ENCODE results near the gene KRTAP4-1. TPM values are rescaled to one million over a fixed set of nuclear protein-coding genes. Genes with fewer than 3 reads are reported as not detected.

The KRTAP4-1 gene
- total and polyA plus RNA-seq, 11 donors = not detected

DNA sequence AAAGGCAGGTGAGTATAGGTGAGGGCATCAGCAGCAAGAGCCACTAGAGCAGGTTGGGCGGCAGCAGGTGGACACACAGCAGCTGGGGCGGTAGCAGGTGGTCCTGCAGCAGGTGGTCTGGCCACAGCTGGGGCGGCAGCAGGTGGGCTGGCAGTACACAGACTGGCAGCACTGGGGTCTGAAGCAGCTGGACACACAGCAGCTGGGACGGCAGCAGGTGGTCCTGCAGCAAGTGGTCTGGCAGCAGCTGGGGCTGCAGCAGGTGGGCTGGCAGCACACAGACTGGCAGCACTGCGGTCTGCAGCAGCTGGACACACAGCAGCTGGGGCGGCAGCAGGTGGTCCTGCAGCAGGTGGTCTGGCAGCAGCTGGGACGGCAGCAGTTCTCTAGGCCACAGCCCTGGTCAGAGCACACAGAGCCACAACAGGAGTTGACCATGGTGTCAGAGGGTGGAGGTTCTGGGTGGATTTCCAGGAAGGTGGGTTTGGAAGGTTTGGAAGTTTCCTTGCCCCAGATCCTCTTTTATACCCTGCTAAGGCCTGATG is 6.9 kb downstream of the KRTAP4-1 start, which contains the start of gene KRTAP4-2:
Gene KRTAP4-2, minus strand, starts transcription at position 495 of the 545 bp plus-strand sequence. Its CDS starts 57 bp downstream, at position 438.
- Histone ChIP-seq H3K4me1 (no peaks in the 10 kb centered on the region), H3K36me3 (no peaks in the 10 kb centered on the region), H3K9me3 (no peaks in the 10 kb centered on the region), H3K27me3 (peaks cover 0 to 10% (median 0%) of the 10 kb centered on the region in 9 donors), H3K27ac (no peak within 1 kb of the TSS), H3K4me3 (no peak within 1 kb of the TSS)
- ATAC-seq (no peak), DNase-seq (no peak)
- TF ChIP-seq POLR2A (IDR thresholded peaks at IDR 0.05) = no peak
- TF ChIP-seq, protein P1, sequence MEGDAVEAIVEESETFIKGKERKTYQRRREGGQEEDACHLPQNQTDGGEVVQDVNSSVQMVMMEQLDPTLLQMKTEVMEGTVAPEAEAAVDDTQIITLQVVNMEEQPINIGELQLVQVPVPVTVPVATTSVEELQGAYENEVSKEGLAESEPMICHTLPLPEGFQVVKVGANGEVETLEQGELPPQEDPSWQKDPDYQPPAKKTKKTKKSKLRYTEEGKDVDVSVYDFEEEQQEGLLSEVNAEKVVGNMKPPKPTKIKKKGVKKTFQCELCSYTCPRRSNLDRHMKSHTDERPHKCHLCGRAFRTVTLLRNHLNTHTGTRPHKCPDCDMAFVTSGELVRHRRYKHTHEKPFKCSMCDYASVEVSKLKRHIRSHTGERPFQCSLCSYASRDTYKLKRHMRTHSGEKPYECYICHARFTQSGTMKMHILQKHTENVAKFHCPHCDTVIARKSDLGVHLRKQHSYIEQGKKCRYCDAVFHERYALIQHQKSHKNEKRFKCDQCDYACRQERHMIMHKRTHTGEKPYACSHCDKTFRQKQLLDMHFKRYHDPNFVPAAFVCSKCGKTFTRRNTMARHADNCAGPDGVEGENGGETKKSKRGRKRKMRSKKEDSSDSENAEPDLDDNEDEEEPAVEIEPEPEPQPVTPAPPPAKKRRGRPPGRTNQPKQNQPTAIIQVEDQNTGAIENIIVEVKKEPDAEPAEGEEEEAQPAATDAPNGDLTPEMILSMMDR (IDR thresholded peaks at IDR 0.05) = no peak
- intact Hi-C loops (cut with DNase I) = no loop called here
- WGBS, 4 donors = 81 to 89% (median 84%) methylated on average over 7 of the region's 7 CpGs

- Histone ChIP-seq H3K9me3 (no peaks in the 10 kb centered on the region), H3K27me3 (peaks cover 0 to 10% (median 0%) of the 10 kb centered on the region in 9 donors), H3K27ac (no peak overlapping the region), H3K4me1 (no peaks in the 10 kb centered on the region), H3K4me3 (no peak overlapping the region), H3K36me3 (no peaks in the 10 kb centered on the region)
- ATAC-seq = no peak
- intact Hi-C loops (cut with DNase I) = no loop called here
- no peak for DNase-seq
- no peak for TF ChIP-seq POLR2A (IDR thresholded peaks at IDR 0.05)
- TF ChIP-seq, protein P1 (IDR thresholded peaks at IDR 0.05) = no peak
- WGBS, 4 donors = 75 to 83% (median 79%) methylated on average over 3 of the region's 3 CpGs
Observed at GRCh38 chr17:41176744-41177387, 7.8 kb downstream of the KRTAP4-1 start.

- no peak for ATAC-seq
- H3K27ac ChIP-seq = no peak overlapping the region
- 60 to 75% (median 74%) methylated on average over 2 of the region's 2 CpGs for WGBS, 4 donors
- no peak for TF ChIP-seq POLR2A (IDR thresholded peaks at IDR 0.05)
- TF ChIP-seq, protein P1 (IDR thresholded peaks at IDR 0.05) = no peak
- intact Hi-C loops (cut with DNase I) = no loop called here
- H3K4me3 ChIP-seq = no peak overlapping the region
- peaks cover 0 to 10% (median 5%) of the 10 kb centered on the region in 9 donors for H3K27me3 ChIP-seq
- H3K4me1 ChIP-seq = no peaks in the 10 kb centered on the region
- H3K9me3 ChIP-seq = no peaks in the 10 kb centered on the region
- H3K36me3 ChIP-seq = no peaks in the 10 kb centered on the region
- no peak for DNase-seq
Observed at GRCh38 chr17:41171886-41172285, 12.8 kb downstream of the KRTAP4-1 start.

- Histone ChIP-seq H3K4me3 (no peak within 1 kb of the TSS), H3K27me3 (peaks cover 0 to 10% (median 0%) of the 10 kb centered on the region in 9 donors), H3K36me3 (no peaks in the 10 kb centered on the region), H3K27ac (no peak within 1 kb of the TSS), H3K9me3 (no peaks in the 10 kb centered on the region), H3K4me1 (no peaks in the 10 kb centered on the region)
- WGBS, 4 donors = 42 to 75% (median 62%) methylated on average over 1 of the region's 1 CpG
- no peak for TF ChIP-seq POLR2A (IDR thresholded peaks at IDR 0.05)
- intact Hi-C loops (cut with DNase I) = no loop called here
- DNase-seq = no peak
- ATAC-seq = no peak
Observed at GRCh38 chr17:41168121-41168520, 16.6 kb downstream of the KRTAP4-1 start, which contains the start of gene KRTAP4-3. KRTAP4-3 (minus strand) TSS chr17:41168221; CDS start chr17:41168172, 49 bp downstream.

Data from heart left ventricle (tissue), 16 donors.